ENCODE results near the gene CNTN4. TPM values are rescaled to one million over a fixed set of nuclear protein-coding genes. Genes with fewer than 3 reads are reported as not detected.

Gene CNTN4
- total and polyA plus RNA-seq, 9 donors, result 0.35 to 16.7 (median 3.0) TPM

- intact Hi-C loops (cut with DNase I), result no loop called here
Observed at GRCh38 chr3:2873986-2874385, 775.3 kb downstream of the CNTN4 start.

GRCh38 chr3:2875699-2876098 lies 777.0 kb downstream of the CNTN4 start:
- intact Hi-C loops (cut with DNase I), result no loop called here
- WGBS, 3 donors, result 71 to 83% (median 73%) methylated on average over 3 of the region's 3 CpGs

More at GRCh38 chr3:2873986-2874385, 775.3 kb downstream of the CNTN4 start:
- 79 to 86% (median 83%) methylated on average over 2 of the region's 2 CpGs for WGBS, 3 donors
- Histone ChIP-seq H3K4me3 (no peak overlapping the region), H3K27me3 (no peaks in the 10 kb centered on the region), H3K27ac (no peak overlapping the region), H3K36me3 (no peaks in the 10 kb centered on the region), H3K4me1 (ENCODE audit: insufficient read depth) (no peaks in the 10 kb centered on the region), H3K9me3 (no peaks in the 10 kb centered on the region)
- TF ChIP-seq POLR2A (IDR thresholded peaks at IDR 0.05) (no peak), EP300 (IDR thresholded peaks at IDR 0.05) (no peak)
- TF ChIP-seq, protein P1, sequence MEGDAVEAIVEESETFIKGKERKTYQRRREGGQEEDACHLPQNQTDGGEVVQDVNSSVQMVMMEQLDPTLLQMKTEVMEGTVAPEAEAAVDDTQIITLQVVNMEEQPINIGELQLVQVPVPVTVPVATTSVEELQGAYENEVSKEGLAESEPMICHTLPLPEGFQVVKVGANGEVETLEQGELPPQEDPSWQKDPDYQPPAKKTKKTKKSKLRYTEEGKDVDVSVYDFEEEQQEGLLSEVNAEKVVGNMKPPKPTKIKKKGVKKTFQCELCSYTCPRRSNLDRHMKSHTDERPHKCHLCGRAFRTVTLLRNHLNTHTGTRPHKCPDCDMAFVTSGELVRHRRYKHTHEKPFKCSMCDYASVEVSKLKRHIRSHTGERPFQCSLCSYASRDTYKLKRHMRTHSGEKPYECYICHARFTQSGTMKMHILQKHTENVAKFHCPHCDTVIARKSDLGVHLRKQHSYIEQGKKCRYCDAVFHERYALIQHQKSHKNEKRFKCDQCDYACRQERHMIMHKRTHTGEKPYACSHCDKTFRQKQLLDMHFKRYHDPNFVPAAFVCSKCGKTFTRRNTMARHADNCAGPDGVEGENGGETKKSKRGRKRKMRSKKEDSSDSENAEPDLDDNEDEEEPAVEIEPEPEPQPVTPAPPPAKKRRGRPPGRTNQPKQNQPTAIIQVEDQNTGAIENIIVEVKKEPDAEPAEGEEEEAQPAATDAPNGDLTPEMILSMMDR (IDR thresholded peaks at IDR 0.05), result no peak
- DNase-seq, result no peak

GRCh38 chr3:2876362-2876761 lies 777.7 kb downstream of the CNTN4 start:
- no peak for TF ChIP-seq POLR2A (IDR thresholded peaks at IDR 0.05)
- TF ChIP-seq, protein P1 (IDR thresholded peaks at IDR 0.05), result no peak
- TF ChIP-seq EP300 (IDR thresholded peaks at IDR 0.05), result no peak
- no peaks in the 10 kb centered on the region for H3K36me3 ChIP-seq
- 93 to 96% (median 95%) methylated on average over 2 of the region's 2 CpGs for WGBS, 3 donors
- intact Hi-C loops (cut with DNase I), result no loop called here
- H3K4me1 ChIP-seq (ENCODE audit: insufficient read depth), result no peaks in the 10 kb centered on the region
- H3K27ac ChIP-seq, result no peak overlapping the region
- no peak overlapping the region for H3K4me3 ChIP-seq
- no peaks in the 10 kb centered on the region for H3K27me3 ChIP-seq
- no peaks in the 10 kb centered on the region for H3K9me3 ChIP-seq
- DNase-seq, result no peak

More at GRCh38 chr3:2875699-2876098, 777.0 kb downstream of the CNTN4 start:
- H3K36me3 ChIP-seq, result no peaks in the 10 kb centered on the region
- DNase-seq, result no peak
- no peak overlapping the region for H3K4me3 ChIP-seq
- TF ChIP-seq EP300 (IDR thresholded peaks at IDR 0.05) (no peak), POLR2A (IDR thresholded peaks at IDR 0.05) (no peak)
- TF ChIP-seq, protein P1 (IDR thresholded peaks at IDR 0.05), result no peak
- H3K4me1 ChIP-seq (ENCODE audit: insufficient read depth), result no peaks in the 10 kb centered on the region
- no peaks in the 10 kb centered on the region for H3K9me3 ChIP-seq
- no peak overlapping the region for H3K27ac ChIP-seq
- no peaks in the 10 kb centered on the region for H3K27me3 ChIP-seq

DNA sequence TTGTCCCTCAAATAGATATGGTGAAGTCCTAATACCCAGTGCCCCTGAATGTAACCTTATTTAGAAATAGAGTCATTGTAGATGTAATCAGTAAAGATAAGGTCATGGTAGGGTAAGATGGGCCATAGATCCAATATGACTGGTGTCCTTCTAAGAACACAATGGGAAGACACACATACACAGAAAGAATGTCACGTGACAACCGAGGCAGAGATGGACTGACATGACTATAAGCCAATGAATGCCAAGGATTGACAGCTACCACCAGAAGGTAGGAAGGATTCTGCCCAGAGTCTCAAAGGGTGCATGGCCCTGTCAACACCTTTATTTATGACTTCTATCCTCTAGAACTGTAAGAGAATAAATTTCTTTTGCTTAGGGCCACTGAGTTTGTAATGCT lies 780.4 kb downstream of the CNTN4 start:
- WGBS, 3 donors, result 93 to 97% (median 94%) methylated on average over 2 of the region's 2 CpGs
- Histone ChIP-seq H3K27ac (no peak overlapping the region), H3K4me3 (no peak overlapping the region), H3K4me1 (ENCODE audit: insufficient read depth) (no peaks in the 10 kb centered on the region), H3K27me3 (no peaks in the 10 kb centered on the region), H3K36me3 (no peaks in the 10 kb centered on the region), H3K9me3 (no peaks in the 10 kb centered on the region)
- TF ChIP-seq POLR2A (IDR thresholded peaks at IDR 0.05) (no peak), EP300 (IDR thresholded peaks at IDR 0.05) (no peak)
- TF ChIP-seq, protein P1 (IDR thresholded peaks at IDR 0.05), result no peak
- DNase-seq, result no peak
- intact Hi-C loops (cut with DNase I), result no loop called here

All from ovary (tissue), 9 donors.